ENCODE results near the gene MARK3. TPM values are rescaled to one million over a fixed set of nuclear protein-coding genes. Genes with fewer than 3 reads are reported as not detected.
A peak's percentile ranks its signal among the peaks of the same experiment; 100 is the strongest.

MARK3 gene
- total and polyA plus RNA-seq, 2 of the 13 experiments (the other 11 are each of a cell fraction or from before 2014, with no cell fraction given): 47.7 to 56.6 TPM

- TF ChIP-seq ZNF446 (CRISPR knock-in tag; IDR thresholded peaks at IDR 0.05): no peak
- no peak for TF ChIP-seq KAT7 (CRISPR knock-in tag; IDR thresholded peaks at IDR 0.05; ENCODE audit: borderline replicate concordance)
- TF ChIP-seq ZNF138 (CRISPR knock-in tag; IDR thresholded peaks at IDR 0.05; ENCODE audit: low read depth): no peak
- no peak for TF ChIP-seq ZNF280D (CRISPR knock-in tag; IDR thresholded peaks at IDR 0.05)
- no peak for TF ChIP-seq ZNF460 (CRISPR knock-in tag; IDR thresholded peaks at IDR 0.05; ENCODE audit: borderline replicate concordance)
- no peak for TF ChIP-seq KAT8 (CRISPR knock-in tag; IDR thresholded peaks at IDR 0.05)
- TF ChIP-seq ZNF629 (CRISPR knock-in tag; conservative IDR thresholded peaks at IDR 0.05): no peak
- TF ChIP-seq ZNF883 (CRISPR knock-in tag; IDR thresholded peaks at IDR 0.05; ENCODE audit: not compliant biosample characterization): no peak
- TF ChIP-seq, protein P1, sequence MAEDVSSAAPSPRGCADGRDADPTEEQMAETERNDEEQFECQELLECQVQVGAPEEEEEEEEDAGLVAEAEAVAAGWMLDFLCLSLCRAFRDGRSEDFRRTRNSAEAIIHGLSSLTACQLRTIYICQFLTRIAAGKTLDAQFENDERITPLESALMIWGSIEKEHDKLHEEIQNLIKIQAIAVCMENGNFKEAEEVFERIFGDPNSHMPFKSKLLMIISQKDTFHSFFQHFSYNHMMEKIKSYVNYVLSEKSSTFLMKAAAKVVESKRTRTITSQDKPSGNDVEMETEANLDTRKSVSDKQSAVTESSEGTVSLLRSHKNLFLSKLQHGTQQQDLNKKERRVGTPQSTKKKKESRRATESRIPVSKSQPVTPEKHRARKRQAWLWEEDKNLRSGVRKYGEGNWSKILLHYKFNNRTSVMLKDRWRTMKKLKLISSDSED (CRISPR knock-in tag; IDR thresholded peaks at IDR 0.05): no peak
- no peak for TF ChIP-seq ZNF772 (CRISPR knock-in tag; IDR thresholded peaks at IDR 0.05)
- no peak for TF ChIP-seq ZNF33B (CRISPR knock-in tag; IDR thresholded peaks at IDR 0.05)
- peak; percentile 74; the same call in 1 of the 2 replicates for TF ChIP-seq KDM2A (CRISPR knock-in tag; IDR thresholded peaks at IDR 0.05; ENCODE audit: borderline replicate concordance, low read depth)
- no peak for TF ChIP-seq IKZF1 (IDR thresholded peaks at IDR 0.05)
- TF ChIP-seq ZNF317 (CRISPR knock-in tag; IDR thresholded peaks at IDR 0.05): no peak
- TF ChIP-seq ZNF101 (CRISPR knock-in tag; IDR thresholded peaks at IDR 0.05; ENCODE audit: borderline replicate concordance, low read depth): no peak
- TF ChIP-seq MED1 (CRISPR knock-in tag; IDR thresholded peaks at IDR 0.05): 0 out of 2 replicates have a peak, but pooled peaks have one; percentile 25
- TF ChIP-seq MAFK (conservative IDR thresholded peaks at IDR 0.05 in 1 of 2, IDR thresholded peaks at IDR 0.05 in 1 of 2; ENCODE audit: low read length in 2 of 2): no peak
- peak; percentile 78; the same call in 1 of the 2 replicates for TF ChIP-seq MAZ (IDR thresholded peaks at IDR 0.05; ENCODE audit: borderline replicate concordance, low read depth, low read length)
- TF ChIP-seq MAZ (CRISPR knock-in tag; IDR thresholded peaks at IDR 0.05; ENCODE audit: low read depth): peak; percentile 76; the same call in 1 of the 2 replicates
- TF ChIP-seq ELF1 (CRISPR knock-in tag; IDR thresholded peaks at IDR 0.05): peak; percentile 24; the same call in 1 of the 2 replicates
- TF ChIP-seq ZNF703 (CRISPR knock-in tag; IDR thresholded peaks at IDR 0.05; ENCODE audit: borderline replicate concordance): no peak
- no peak for TF ChIP-seq MIER2 (CRISPR knock-in tag; IDR thresholded peaks at IDR 0.05)
- no peak for TF ChIP-seq ZNF850 (CRISPR knock-in tag; conservative IDR thresholded peaks at IDR 0.05)
- TF ChIP-seq ZNF367 (CRISPR knock-in tag; IDR thresholded peaks at IDR 0.05; ENCODE audit: borderline replicate concordance): no peak
- TF ChIP-seq ZFAT (CRISPR knock-in tag; conservative IDR thresholded peaks at IDR 0.05): no peak
- TF ChIP-seq, protein P2, sequence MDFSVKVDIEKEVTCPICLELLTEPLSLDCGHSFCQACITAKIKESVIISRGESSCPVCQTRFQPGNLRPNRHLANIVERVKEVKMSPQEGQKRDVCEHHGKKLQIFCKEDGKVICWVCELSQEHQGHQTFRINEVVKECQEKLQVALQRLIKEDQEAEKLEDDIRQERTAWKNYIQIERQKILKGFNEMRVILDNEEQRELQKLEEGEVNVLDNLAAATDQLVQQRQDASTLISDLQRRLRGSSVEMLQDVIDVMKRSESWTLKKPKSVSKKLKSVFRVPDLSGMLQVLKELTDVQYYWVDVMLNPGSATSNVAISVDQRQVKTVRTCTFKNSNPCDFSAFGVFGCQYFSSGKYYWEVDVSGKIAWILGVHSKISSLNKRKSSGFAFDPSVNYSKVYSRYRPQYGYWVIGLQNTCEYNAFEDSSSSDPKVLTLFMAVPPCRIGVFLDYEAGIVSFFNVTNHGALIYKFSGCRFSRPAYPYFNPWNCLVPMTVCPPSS (IDR thresholded peaks at IDR 0.05): no peak
Observed at GRCh38 chr14:103546652-103547454, 161.6 kb downstream of the MARK3 start (continued).
